Caco-2 (cell line): ENCODE measurements around the gene EIF4E. TPM values are rescaled to one million over a fixed set of nuclear protein-coding genes. Genes with fewer than 3 reads are reported as not detected.

Source experiments
- BruUV-seq: library from RNA; stranded (reverse); fragments of 400-500 nt; replicated peaks from 2 replicates; lab custom pipeline; 2021; lab: Mats Ljungman, UMichigan
- CTCF ChIA-PET: fragments of 300-600 bp; sonication (Branson Sonifier 250); formaldehyde crosslinking; loops from one replicate; lab custom pipeline; 2022; ENCODE audit warnings: antibody characterized with exemption; lab: Charles Lee
- POLR2A ChIA-PET: fragments of 300-600 bp; sonication (Branson Sonifier 250); formaldehyde crosslinking; loops from one replicate; lab custom pipeline; 2022; ENCODE audit warnings: antibody characterized with exemption; lab: Charles Lee
- DNase-seq, 2 experiments: peaks; one replicate each; pipeline versions ENCODE4 v3.0.0 to v3.0.0-alpha.2; 2020 to 2022
- H3K27me3 ChIP-seq: replicated peaks from 2 replicates; pipeline ENCODE4 v1.6.0; 2011; ENCODE audit warnings: low read length; ENCODE audit not compliant: control insufficient read depth, insufficient read depth
- H3K36me3 ChIP-seq: 2 replicates; pipeline ENCODE4 v1.5.1; 2011; ENCODE audit warnings: low read length; ENCODE audit not compliant: control insufficient read depth, insufficient read depth
- H3K4me1 ChIP-seq: fragments of 250-450 bp; sonication (Bioruptor Pico); 2 replicates; pipeline ENCODE4 v1.5.1; 2020; ENCODE audit warnings: mild to moderate bottlenecking
- H3K4me3 ChIP-seq: 2 replicates; pipeline ENCODE4 v1.5.1; 2011; ENCODE audit warnings: low read depth, mild to moderate bottlenecking, control low read depth, low read length
- H3K9me3 ChIP-seq: fragments of 250-450 bp; sonication (Bioruptor Pico); 2 replicates; pipeline ENCODE4 v1.5.1; 2020; ENCODE audit warnings: mild to moderate bottlenecking, moderate library complexity
- H3K27ac Mint-ChIP-seq: one replicate; pipeline ENCODE4 v1.8.0; 2022; ENCODE audit warnings: mixed read lengths; ENCODE audit not compliant: unreplicated experiment
- H3K27me3 Mint-ChIP-seq: one replicate; pipeline ENCODE4 v1.8.0; 2022; ENCODE audit warnings: mixed read lengths; ENCODE audit not compliant: insufficient read depth, unreplicated experiment
- H3K36me3 Mint-ChIP-seq: one replicate; pipeline ENCODE4 v1.8.0; 2022; ENCODE audit warnings: mild to moderate bottlenecking, mixed read lengths; ENCODE audit not compliant: insufficient read depth, unreplicated experiment
- H3K4me1 Mint-ChIP-seq: one replicate; pipeline ENCODE4 v1.8.0; 2022; ENCODE audit warnings: low read depth, mixed read lengths; ENCODE audit not compliant: unreplicated experiment
- H3K4me3 Mint-ChIP-seq: one replicate; pipeline ENCODE4 v1.8.0; 2022; ENCODE audit warnings: mild to moderate bottlenecking, moderate library complexity, mixed read lengths; ENCODE audit not compliant: unreplicated experiment
- H3K9me3 Mint-ChIP-seq: one replicate; pipeline ENCODE4 v1.8.0; 2022; ENCODE audit warnings: mixed read lengths; ENCODE audit not compliant: unreplicated experiment
- intact Hi-C: fragments of 100-400 bp; cut with micrococcal nuclease; formaldehyde crosslinking; loops from one replicate; pipeline ENCODE4 v1.10.0; 2022; ENCODE audit not compliant: unreplicated experiment
- total RNA-seq: library from RNA; stranded (reverse); gene quantifications from 2 replicates; pipeline ENCODE4 v1.2.3, GENCODE V29; 2022
- TF ChIP-seq, protein P1 (sequence below), 2 experiments: fragments of 200-600 bp in 1 of 2; IDR thresholded peaks; 1 replicate in 1 of 2; 2 replicates in 1 of 2; pipeline versions ENCODE4 v1.5.1 to v1.8.0; 2011 to 2022; ENCODE audit warnings: antibody characterized with exemption in 1 of 2, control low read depth in 1 of 2, inconsistent platforms in 1 of 2, low read depth in 1 of 2, low read length in 1 of 2, mild to moderate bottlenecking in 1 of 2, moderate library complexity in 1 of 2; ENCODE audit not compliant: insufficient read depth in 1 of 2, severe bottlenecking in 1 of 2, unreplicated experiment in 1 of 2

Gene EIF4E
- total RNA-seq, 1 experiment from 2014 or later, result 140 TPM

DNA sequence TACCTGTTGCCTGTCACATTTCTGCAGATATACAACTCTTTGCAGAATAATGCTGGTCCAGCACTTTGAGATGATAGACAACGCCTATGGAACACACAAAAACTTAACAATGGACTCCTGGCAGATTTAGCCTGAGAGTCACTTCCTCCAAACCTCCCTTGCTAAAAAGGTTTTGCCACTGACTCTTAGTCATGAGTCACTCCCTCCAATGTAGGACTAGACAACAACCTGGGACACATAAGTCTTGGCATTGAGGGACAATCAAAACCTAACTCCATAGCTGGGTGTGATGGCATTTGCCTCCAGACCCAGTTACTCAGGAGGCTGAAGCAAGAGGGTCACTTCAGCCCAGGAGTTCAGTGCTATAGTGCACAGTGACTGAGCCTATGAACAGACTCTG lies 22.0 kb upstream of the EIF4E start:
- no peak overlapping the region for H3K4me3 Mint-ChIP-seq
- Histone ChIP-seq H3K9me3 (no peaks in the 10 kb centered on the region), H3K4me1 (no peaks in the 10 kb centered on the region), H3K4me3 (no peak overlapping the region), H3K36me3 (no peaks in the 10 kb centered on the region), H3K27me3 (no peaks in the 10 kb centered on the region)
- H3K4me1 Mint-ChIP-seq, result no peaks in the 10 kb centered on the region
- H3K27me3 Mint-ChIP-seq, result no peaks in the 10 kb centered on the region
- H3K27ac Mint-ChIP-seq, result no peak overlapping the region
- TF ChIP-seq, protein P1, sequence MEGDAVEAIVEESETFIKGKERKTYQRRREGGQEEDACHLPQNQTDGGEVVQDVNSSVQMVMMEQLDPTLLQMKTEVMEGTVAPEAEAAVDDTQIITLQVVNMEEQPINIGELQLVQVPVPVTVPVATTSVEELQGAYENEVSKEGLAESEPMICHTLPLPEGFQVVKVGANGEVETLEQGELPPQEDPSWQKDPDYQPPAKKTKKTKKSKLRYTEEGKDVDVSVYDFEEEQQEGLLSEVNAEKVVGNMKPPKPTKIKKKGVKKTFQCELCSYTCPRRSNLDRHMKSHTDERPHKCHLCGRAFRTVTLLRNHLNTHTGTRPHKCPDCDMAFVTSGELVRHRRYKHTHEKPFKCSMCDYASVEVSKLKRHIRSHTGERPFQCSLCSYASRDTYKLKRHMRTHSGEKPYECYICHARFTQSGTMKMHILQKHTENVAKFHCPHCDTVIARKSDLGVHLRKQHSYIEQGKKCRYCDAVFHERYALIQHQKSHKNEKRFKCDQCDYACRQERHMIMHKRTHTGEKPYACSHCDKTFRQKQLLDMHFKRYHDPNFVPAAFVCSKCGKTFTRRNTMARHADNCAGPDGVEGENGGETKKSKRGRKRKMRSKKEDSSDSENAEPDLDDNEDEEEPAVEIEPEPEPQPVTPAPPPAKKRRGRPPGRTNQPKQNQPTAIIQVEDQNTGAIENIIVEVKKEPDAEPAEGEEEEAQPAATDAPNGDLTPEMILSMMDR (IDR thresholded peaks at IDR 0.05; ENCODE audit: insufficient read depth in 1 of 2, low read depth in 1 of 2, low read length in 1 of 2, severe bottlenecking in 1 of 2, unreplicated experiment in 1 of 2), result no peak
- DNase-seq, result no peak
- no peaks in the 10 kb centered on the region for H3K36me3 Mint-ChIP-seq
- ChIA-PET CTCF (no interaction called here), POLR2A (no interaction called here)
- intact Hi-C loops, result no loop called here
- no peaks in the 10 kb centered on the region for H3K9me3 Mint-ChIP-seq
- no TSS peak for BruUV-seq

DNA sequence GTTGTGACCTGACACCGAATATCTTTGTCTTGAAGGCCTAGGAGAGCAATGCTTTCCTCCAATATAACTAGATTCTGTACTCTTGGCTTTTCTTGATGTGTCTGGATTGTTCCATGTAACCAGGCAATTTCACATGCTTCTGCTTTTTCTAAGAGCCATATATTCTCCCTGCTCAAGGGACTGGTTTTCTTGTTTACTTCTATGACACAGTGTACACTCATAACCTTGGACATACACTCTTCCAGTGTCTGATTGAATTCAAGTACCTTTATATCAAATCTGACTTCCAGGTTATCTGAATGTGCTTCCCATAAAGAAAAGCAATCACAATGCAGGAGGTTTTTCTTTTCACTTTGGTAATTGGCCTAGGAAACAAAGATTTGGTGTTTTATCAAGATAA lies 17.4 kb upstream of the EIF4E start:
- Mint-ChIP-seq H3K36me3 (no peaks in the 10 kb centered on the region), H3K4me1 (no peaks in the 10 kb centered on the region), H3K9me3 (no peaks in the 10 kb centered on the region), H3K27me3 (no peaks in the 10 kb centered on the region), H3K4me3 (no peak overlapping the region), H3K27ac (no peak overlapping the region)
- Histone ChIP-seq H3K4me1 (no peaks in the 10 kb centered on the region), H3K36me3 (no peaks in the 10 kb centered on the region), H3K27me3 (no peaks in the 10 kb centered on the region), H3K9me3 (no peaks in the 10 kb centered on the region), H3K4me3 (no peak overlapping the region)
- TF ChIP-seq, protein P1 (IDR thresholded peaks at IDR 0.05; ENCODE audit: insufficient read depth in 1 of 2, low read depth in 1 of 2, low read length in 1 of 2, severe bottlenecking in 1 of 2, unreplicated experiment in 1 of 2), result no peak
- no peak for DNase-seq
- intact Hi-C loops, result no loop called here
- BruUV-seq, result no TSS peak
- ChIA-PET POLR2A (no interaction called here), CTCF (no interaction called here)

DNA sequence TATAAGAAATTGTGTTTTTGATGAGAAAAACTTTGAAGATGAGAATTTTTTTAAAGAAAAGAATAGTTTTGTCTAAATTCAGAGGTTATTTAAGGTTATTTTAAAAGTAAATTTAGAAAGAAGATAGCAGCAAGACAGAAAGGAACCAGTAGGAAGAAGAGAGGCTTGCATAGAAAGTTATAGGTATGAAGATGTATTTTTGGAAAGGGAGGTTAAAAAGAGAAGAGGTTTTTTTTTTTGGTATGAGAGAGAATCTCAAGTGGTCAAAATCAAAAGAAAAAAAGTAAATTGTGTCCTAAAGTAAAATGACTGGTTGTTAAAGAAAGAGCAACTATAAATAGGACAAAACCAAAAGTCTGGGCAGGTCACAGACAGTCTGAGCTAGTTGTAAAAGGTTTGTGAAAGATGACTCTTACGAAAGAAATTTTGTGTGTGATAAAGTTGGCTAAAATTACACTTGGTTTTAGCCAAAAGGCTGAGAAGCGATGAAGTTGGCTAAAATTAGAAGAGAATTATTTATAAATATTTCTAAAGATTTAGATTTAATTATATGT lies 16.4 kb upstream of the EIF4E start:
- Histone ChIP-seq H3K36me3 (no peaks in the 10 kb centered on the region), H3K4me3 (no peak overlapping the region), H3K9me3 (no peaks in the 10 kb centered on the region), H3K27me3 (no peaks in the 10 kb centered on the region), H3K4me1 (no peaks in the 10 kb centered on the region)
- intact Hi-C loops, result no loop called here
- no peaks in the 10 kb centered on the region for H3K36me3 Mint-ChIP-seq
- ChIA-PET POLR2A (no interaction called here), CTCF (no interaction called here)
- H3K9me3 Mint-ChIP-seq, result no peaks in the 10 kb centered on the region
- BruUV-seq, result no TSS peak
- H3K4me3 Mint-ChIP-seq, result no peak overlapping the region
- TF ChIP-seq, protein P1 (IDR thresholded peaks at IDR 0.05; ENCODE audit: insufficient read depth in 1 of 2, low read depth in 1 of 2, low read length in 1 of 2, severe bottlenecking in 1 of 2, unreplicated experiment in 1 of 2), result no peak
- DNase-seq, result no peak
- no peaks in the 10 kb centered on the region for H3K27me3 Mint-ChIP-seq
- H3K4me1 Mint-ChIP-seq, result no peaks in the 10 kb centered on the region
- H3K27ac Mint-ChIP-seq, result no peak overlapping the region
